ENCODE measurements around the gene OR9I1.

GRCh38 chr11:58164990-58165389 is 39.7 kb upstream of the OR9I1 start:
- TF ChIP-seq YY1 (IDR thresholded peaks at IDR 0.05; ENCODE audit: insufficient read depth, insufficient read length) (no peak), ZNF274 (IDR thresholded peaks at IDR 0.05; ENCODE audit: low read depth, low read length) (no peak), SUZ12 (IDR thresholded peaks at IDR 0.05; ENCODE audit: extremely low read depth, insufficient read depth, insufficient read length) (no peak)

Measured in NT2/D1 (cell line).